HG03280 (cell line): Measurements from ENCODE around the gene UQCRFS1.
A peak's percentile ranks its signal among the peaks of the same experiment; 100 is the strongest.
"Not testable (repeated sequence)": the region's sequence is repeated elsewhere in the genome, so short reads cannot be mapped to it uniquely, and the experiment has no call there.

Experiments used
- ATAC-seq: cut with Tn5 transposase; IDR thresholded peaks from one replicate; pipeline ENCODE4 v1.9.1; 2021; ENCODE audit warnings: mild to moderate bottlenecking, moderate library complexity; ENCODE audit not compliant: unreplicated experiment

Gene UQCRFS1

GRCh38 chr19:29212648-29213573 lies at the start of gene UQCRFS1:
TSS of gene UQCRFS1 (minus strand) at chr19:29213151. CDS start at chr19:29213118, 33 bp downstream.
- ATAC-seq: peak; percentile 94

GRCh38 chr19:29262085-29262484 lies 49.1 kb upstream of the UQCRFS1 start:
- ATAC-seq: no peak

- ATAC-seq: peak; percentile 50
Measured at GRCh38 chr19:29260477-29261317, 47.7 kb upstream of the UQCRFS1 start.

GRCh38 chr19:29259867-29260281 lies 46.9 kb upstream of the UQCRFS1 start:
- no peak for ATAC-seq

GRCh38 chr19:29259153-29259552 lies 46.2 kb upstream of the UQCRFS1 start:
- ATAC-seq: no peak

- ATAC-seq: no peak
Measured at GRCh38 chr19:29256516-29256915, 43.6 kb upstream of the UQCRFS1 start.

GRCh38 chr19:29255912-29256311 lies 43.0 kb upstream of the UQCRFS1 start:
- no peak for ATAC-seq

GRCh38 chr19:29255006-29255405 lies 42.1 kb upstream of the UQCRFS1 start:
- no peak for ATAC-seq

- ATAC-seq: not testable (repeated sequence)
Measured at GRCh38 chr19:29249798-29250197, 36.8 kb upstream of the UQCRFS1 start.

GRCh38 chr19:29248332-29248844 lies 35.4 kb upstream of the UQCRFS1 start:
- ATAC-seq: no peak

- ATAC-seq: no peak
Measured at GRCh38 chr19:29247872-29248271, 34.9 kb upstream of the UQCRFS1 start.

- no peak for ATAC-seq
Measured at GRCh38 chr19:29247471-29247870, 34.5 kb upstream of the UQCRFS1 start.

- ATAC-seq: no peak
Measured at GRCh38 chr19:29247051-29247450, 34.1 kb upstream of the UQCRFS1 start.

GRCh38 chr19:29245215-29245614 lies 32.3 kb upstream of the UQCRFS1 start:
- no peak for ATAC-seq

GRCh38 chr19:29241324-29241723 lies 28.4 kb upstream of the UQCRFS1 start:
- no peak for ATAC-seq

GRCh38 chr19:29239213-29239776 lies 26.3 kb upstream of the UQCRFS1 start:
- no peak for ATAC-seq

- ATAC-seq: no peak
Measured at GRCh38 chr19:29233591-29233990, 20.6 kb upstream of the UQCRFS1 start.

- ATAC-seq: no peak
Measured at GRCh38 chr19:29232315-29232852, 19.4 kb upstream of the UQCRFS1 start.

- ATAC-seq: not testable (repeated sequence)
Measured at GRCh38 chr19:29231306-29231705, 18.4 kb upstream of the UQCRFS1 start.

- ATAC-seq: no peak
Measured at GRCh38 chr19:29217616-29218015, 4.7 kb upstream of the UQCRFS1 start.

- ATAC-seq: no peak
Measured at GRCh38 chr19:29216021-29216420, 3.1 kb upstream of the UQCRFS1 start.
